Kidney (tissue), 14 donors: ENCODE results near the gene ANKRD11. TPM values are rescaled to one million over a fixed set of nuclear protein-coding genes. Genes with fewer than 3 reads are reported as not detected.
A peak's percentile ranks its signal among the peaks of the same experiment; 100 is the strongest.

Experiments used
- DNase-seq, 5 donors: peaks; one replicate each; pipeline ENCODE4 v3.0.0-alpha.2; 2013 to 2020
- FAIRE-seq: peaks from 2 replicates; lab custom pipeline; 2012; peaks lifted over from hg19 to GRCh38; lab: Jason Lieb, UNC
- H3K27ac ChIP-seq, 2 donors: one replicate each; pipeline ENCODE4 v1.7.0; 2013; ENCODE audit warnings: low read depth in 2 of 2, low read length in 2 of 2, inconsistent platforms in 1 of 2
- H3K27me3 ChIP-seq: one replicate; pipeline ENCODE4 v1.7.1; 2013; ENCODE audit warnings: low read length, inconsistent platforms; ENCODE audit not compliant: control insufficient read depth, insufficient read depth
- H3K36me3 ChIP-seq, 3 donors: one replicate each; pipeline versions ENCODE4 v1.7.0 to v1.7.1; 2013; ENCODE audit warnings: low read length in 3 of 3, control low read depth in 1 of 3, inconsistent platforms in 1 of 3; ENCODE audit not compliant: insufficient read depth in 3 of 3, control insufficient read depth in 2 of 3
- H3K4me1 ChIP-seq, 3 donors: one replicate each; pipeline versions ENCODE4 v1.7.0 to v1.7.1; 2013; ENCODE audit warnings: low read length in 3 of 3, inconsistent platforms in 1 of 3, low read depth in 1 of 3; ENCODE audit not compliant: control insufficient read depth in 2 of 3, insufficient read depth in 2 of 3
- H3K4me3 ChIP-seq, 3 donors: one replicate each; pipeline versions ENCODE4 v1.7.0 to v1.8.1; 2013; ENCODE audit warnings: low read length in 3 of 3, control low read depth in 1 of 3, inconsistent platforms in 1 of 3
- H3K9ac ChIP-seq, 3 donors: one replicate each; pipeline versions ENCODE4 v1.7.0 to v1.7.1; 2013; ENCODE audit warnings: low read length in 3 of 3, control low read depth in 1 of 3, inconsistent platforms in 1 of 3
- H3K9me3 ChIP-seq, 3 donors: one replicate each; pipeline versions ENCODE4 v1.7.0 to v1.7.1; 2013; ENCODE audit warnings: low read length in 3 of 3, control low read depth in 1 of 3, inconsistent platforms in 1 of 3; ENCODE audit not compliant: control insufficient read depth in 2 of 3, insufficient read depth in 1 of 3
- intact Hi-C: fragments of 100-400 bp; cut with DNase I; formaldehyde crosslinking; loops from one replicate; pipeline ENCODE4 v1.11.1; 2022
- polyA plus RNA-seq: library from polyadenylated mRNA; stranded (reverse); fragments of 350-450 nt; fragmentation: Illumina TruSeq; extraction: RNeasy Lipid Tissue Mini Kit (QIAGEN cat#74804); gene quantifications from one replicate; pipeline ENCODE4 v1.2.3, GENCODE V29; 2014; ENCODE audit warnings: low read depth, low replicate concordance; ENCODE audit not compliant: insufficient read depth
- total RNA-seq: library from RNA; stranded (reverse); fragmentation: NEBNext Ultra II Directional; extraction: Animal tissue kit (Norgen Biotek cat#: 25700); gene quantifications from one replicate; pipeline ENCODE4 v1.2.1, GENCODE V29; 2021
- TF ChIP-seq, protein P1 (sequence below): IDR thresholded peaks from 3 replicates; pipeline ENCODE4 v1.5.1; 2012; ENCODE audit warnings: mild to moderate bottlenecking, moderate library complexity, borderline replicate concordance; ENCODE audit not compliant: insufficient read depth; ENCODE audit errors: extremely low read depth
- donor health status: control.
- donor health status: control.
- donor health status: control.
- donor health status: control.
- donor health status: control.
- donor health status: DM: yes; HTN: yes; CAD: no.
- donor health status: Normal renal cell carcinoma (clear cell type).

ANKRD11 gene
- total and polyA plus RNA-seq, 2 donors from 2014 or later, result 36.2 to 154 TPM

DNA sequence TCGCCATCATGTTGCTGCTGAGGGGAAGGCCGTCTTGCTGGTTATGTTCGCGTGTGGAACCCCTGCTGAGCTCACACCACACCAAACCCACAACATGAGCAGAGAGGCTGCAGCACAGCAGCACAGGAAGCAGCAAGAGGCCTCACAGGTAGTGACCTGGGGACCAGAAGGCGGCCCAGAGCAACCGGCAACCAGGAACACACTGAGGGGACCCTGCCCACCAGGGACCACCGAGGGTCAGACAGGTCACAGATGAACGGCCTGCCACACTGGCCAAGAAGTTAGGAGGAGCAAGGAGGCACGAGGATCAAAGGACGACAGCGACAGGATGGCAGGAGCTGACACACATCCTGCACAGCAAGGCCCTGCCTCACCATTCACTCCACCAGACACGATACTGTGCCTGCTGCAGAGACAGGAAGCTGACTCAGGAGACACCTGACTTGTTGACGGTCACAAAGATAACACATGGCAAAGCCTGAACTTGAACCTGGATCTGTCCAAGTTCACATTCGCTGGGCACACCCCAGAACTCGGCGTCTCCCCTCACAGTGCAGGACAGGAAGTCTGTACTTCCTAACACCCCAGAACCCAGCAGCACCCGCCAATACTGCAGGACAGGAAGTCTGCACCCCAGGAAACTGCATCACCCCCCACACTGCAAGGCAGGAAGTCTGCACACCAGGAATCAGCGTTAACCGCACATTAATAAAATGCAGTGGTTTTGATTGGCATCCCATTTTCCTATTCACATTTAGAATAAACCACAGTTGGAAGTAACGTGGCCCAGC is 174.4 kb downstream of the ANKRD11 start:
- no peak overlapping the region for H3K4me3 ChIP-seq
- peaks cover 0 to 56% (median 16%) of the 10 kb centered on the region in 3 donors for H3K4me1 ChIP-seq
- TF ChIP-seq, protein P1, sequence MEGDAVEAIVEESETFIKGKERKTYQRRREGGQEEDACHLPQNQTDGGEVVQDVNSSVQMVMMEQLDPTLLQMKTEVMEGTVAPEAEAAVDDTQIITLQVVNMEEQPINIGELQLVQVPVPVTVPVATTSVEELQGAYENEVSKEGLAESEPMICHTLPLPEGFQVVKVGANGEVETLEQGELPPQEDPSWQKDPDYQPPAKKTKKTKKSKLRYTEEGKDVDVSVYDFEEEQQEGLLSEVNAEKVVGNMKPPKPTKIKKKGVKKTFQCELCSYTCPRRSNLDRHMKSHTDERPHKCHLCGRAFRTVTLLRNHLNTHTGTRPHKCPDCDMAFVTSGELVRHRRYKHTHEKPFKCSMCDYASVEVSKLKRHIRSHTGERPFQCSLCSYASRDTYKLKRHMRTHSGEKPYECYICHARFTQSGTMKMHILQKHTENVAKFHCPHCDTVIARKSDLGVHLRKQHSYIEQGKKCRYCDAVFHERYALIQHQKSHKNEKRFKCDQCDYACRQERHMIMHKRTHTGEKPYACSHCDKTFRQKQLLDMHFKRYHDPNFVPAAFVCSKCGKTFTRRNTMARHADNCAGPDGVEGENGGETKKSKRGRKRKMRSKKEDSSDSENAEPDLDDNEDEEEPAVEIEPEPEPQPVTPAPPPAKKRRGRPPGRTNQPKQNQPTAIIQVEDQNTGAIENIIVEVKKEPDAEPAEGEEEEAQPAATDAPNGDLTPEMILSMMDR, result no peak
- peak overlapping the region; percentile 9 to 35 for H3K27ac ChIP-seq
- DNase-seq (peak in 1 of 5 donors; percentile 77), FAIRE-seq (no peak)
- intact Hi-C loops, result no loop called here
- H3K36me3 ChIP-seq, result peaks cover 2 to 9% (median 4%) of the 10 kb centered on the region in 3 donors
- no peaks in the 10 kb centered on the region for H3K9me3 ChIP-seq
- no peak overlapping the region for H3K9ac ChIP-seq
- no peaks in the 10 kb centered on the region for H3K27me3 ChIP-seq

DNA sequence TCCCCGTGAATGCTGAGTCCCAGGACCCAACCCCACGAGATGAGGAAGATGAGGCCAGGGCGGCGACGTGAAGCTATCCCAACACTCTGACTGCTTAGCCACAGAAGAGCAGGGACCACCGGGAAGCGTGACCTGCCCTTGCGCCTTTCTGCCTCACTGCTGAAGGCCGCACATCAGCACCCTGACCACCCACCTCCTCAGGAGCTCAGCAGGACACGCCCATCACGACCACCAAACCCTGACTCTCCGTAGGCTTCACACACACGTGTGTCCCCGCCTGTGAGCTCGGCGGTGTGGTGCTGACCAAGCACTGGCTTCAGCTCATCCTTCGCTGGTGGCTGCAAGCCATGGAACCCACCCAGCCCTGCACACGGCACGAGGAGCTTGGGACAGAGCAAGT is 175.1 kb downstream of the ANKRD11 start:
- no peak overlapping the region for H3K9ac ChIP-seq
- intact Hi-C loops, result no loop called here
- TF ChIP-seq, protein P1, result no peak
- no peaks in the 10 kb centered on the region for H3K9me3 ChIP-seq
- peaks cover 0 to 49% (median 10%) of the 10 kb centered on the region in 3 donors for H3K4me1 ChIP-seq
- DNase-seq (peak in 1 of 5 donors; percentile 72), FAIRE-seq (no peak)
- no peak overlapping the region for H3K4me3 ChIP-seq
- H3K36me3 ChIP-seq, result peaks cover 2 to 9% (median 6%) of the 10 kb centered on the region in 3 donors
- H3K27me3 ChIP-seq, result no peaks in the 10 kb centered on the region
- H3K27ac ChIP-seq, result peak overlapping the region; percentile 9 to 35

DNA sequence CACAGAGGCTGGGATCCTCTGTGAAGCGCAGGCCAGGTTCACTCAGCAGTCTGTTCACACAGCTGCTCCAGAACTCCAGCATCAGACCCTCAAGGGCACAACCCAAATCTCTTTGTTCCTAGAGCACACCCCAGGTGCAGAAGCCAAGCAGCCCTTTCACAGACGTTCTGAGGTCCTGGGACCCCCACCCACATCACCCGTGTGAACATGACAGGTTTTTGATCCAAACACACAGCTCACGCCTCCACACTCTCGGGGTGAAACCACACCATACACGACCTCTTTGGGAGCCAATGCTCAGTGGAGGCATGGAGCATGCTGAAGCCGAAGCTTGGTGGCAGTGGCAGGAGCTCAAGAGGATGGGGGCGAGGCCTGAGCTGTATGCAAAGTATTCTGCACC is 175.5 kb downstream of the ANKRD11 start:
- FAIRE-seq (no peak), DNase-seq (no peak)
- peaks cover 0 to 45% (median 6%) of the 10 kb centered on the region in 3 donors for H3K4me1 ChIP-seq
- H3K9me3 ChIP-seq, result no peaks in the 10 kb centered on the region
- no peak overlapping the region for H3K27ac ChIP-seq
- no peaks in the 10 kb centered on the region for H3K27me3 ChIP-seq
- intact Hi-C loops, result no loop called here
- TF ChIP-seq, protein P1, result no peak
- H3K9ac ChIP-seq, result no peak overlapping the region
- peaks cover 2 to 9% (median 6%) of the 10 kb centered on the region in 3 donors for H3K36me3 ChIP-seq
- H3K4me3 ChIP-seq, result no peak overlapping the region
